ENCODE results near the gene TRIM37.

Gene TRIM37

DNA sequence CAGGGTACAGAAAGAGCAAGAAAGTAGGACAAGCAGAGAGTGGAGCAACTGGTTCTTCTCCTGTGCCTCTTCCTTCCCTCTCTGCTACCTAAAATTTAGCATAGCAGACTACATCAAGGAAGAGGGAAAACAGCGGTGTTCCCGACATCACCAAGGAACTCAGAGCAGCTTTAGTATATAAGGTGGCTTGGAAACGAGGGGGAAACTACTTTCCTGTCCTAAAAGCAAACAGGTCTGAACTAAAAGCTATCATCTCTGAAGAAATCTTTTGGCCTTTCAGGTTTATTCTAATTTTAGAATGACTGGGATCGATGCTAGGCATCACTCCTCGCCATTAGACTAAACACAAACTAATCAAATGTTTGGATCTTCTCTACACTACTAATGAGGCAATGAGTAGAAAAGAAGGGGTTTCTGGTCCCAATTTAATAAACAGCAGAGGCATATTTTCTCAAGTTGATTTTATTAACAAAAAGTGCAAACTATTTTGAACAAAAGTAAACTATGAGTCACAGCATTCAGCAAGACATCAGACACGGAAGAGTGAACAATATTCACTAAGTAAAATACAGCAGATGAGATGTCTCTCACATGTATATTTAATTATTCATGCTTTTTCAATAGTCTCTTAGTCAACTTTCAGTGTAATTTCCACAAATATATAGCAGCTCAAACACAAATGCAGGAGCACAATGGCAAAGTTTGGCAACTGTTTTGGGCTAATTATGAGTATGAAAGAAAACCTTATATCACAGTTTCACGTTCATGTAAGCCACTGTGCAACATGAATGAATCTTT is 108.7 kb downstream of the TRIM37 start:
- TF ChIP-seq, protein P1, sequence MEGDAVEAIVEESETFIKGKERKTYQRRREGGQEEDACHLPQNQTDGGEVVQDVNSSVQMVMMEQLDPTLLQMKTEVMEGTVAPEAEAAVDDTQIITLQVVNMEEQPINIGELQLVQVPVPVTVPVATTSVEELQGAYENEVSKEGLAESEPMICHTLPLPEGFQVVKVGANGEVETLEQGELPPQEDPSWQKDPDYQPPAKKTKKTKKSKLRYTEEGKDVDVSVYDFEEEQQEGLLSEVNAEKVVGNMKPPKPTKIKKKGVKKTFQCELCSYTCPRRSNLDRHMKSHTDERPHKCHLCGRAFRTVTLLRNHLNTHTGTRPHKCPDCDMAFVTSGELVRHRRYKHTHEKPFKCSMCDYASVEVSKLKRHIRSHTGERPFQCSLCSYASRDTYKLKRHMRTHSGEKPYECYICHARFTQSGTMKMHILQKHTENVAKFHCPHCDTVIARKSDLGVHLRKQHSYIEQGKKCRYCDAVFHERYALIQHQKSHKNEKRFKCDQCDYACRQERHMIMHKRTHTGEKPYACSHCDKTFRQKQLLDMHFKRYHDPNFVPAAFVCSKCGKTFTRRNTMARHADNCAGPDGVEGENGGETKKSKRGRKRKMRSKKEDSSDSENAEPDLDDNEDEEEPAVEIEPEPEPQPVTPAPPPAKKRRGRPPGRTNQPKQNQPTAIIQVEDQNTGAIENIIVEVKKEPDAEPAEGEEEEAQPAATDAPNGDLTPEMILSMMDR (IDR thresholded peaks at IDR 0.05) = no peak
- Histone ChIP-seq H3K4me3 (no peak overlapping the region), H3K27ac (no peak overlapping the region)
- DNase-seq (ENCODE audit: low spot score) = no peak

DNA sequence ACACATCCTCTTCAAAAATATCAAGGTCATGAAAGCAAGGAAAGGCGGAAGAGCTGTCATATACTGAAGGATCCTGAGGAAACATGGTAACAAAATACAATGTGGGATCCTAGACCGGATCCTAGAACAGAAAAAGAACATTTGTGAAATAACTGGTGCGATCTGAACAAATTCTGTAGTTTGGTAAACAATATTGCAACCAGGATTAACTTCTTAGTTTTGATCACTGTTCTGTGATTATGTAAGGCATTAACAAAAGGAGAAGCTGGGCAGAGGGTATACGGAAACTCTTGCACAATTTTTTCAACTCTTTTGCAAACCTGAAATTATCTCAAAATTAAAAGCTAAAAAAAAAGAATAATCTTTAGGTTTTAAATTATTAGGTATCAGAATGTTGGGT is 109.7 kb downstream of the TRIM37 start:
- no peak overlapping the region for H3K4me3 ChIP-seq
- no peak overlapping the region for H3K27ac ChIP-seq
- TF ChIP-seq, protein P1 (IDR thresholded peaks at IDR 0.05) = no peak
- no peak for DNase-seq (ENCODE audit: low spot score)

DNA sequence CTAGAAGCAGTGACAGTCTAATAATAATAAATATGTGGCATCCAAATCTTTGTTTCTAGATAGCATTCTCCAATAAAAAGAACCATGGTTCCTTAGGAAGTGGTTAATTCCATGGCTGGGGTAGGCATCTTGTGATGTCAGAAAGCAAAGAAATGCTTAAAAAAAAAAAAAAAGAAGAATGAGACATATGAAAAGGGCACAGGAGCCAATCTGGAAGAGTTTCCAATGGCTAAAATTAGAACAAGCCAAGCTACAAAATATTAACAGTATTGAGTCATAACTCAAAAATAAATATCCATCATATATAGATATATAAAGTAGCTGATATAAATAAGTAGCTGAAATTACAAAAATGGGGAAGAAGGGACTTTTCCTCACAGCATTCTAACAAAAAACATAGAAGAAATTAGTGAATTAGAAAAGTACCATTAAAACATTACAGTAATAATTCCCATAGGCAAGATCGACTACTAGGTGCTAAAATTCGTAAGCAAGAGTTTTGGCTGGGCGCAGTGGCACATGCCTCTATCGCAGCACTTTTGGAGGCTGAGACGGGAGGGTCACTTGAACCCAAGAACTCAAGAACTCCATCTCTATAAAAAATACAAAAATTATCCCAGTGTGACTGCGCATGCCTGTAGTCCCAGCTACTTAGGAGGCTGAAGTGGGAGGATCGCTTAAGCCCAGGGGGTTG is 111.3 kb downstream of the TRIM37 start:
- no peak overlapping the region for H3K4me3 ChIP-seq
- H3K27ac ChIP-seq = no peak overlapping the region
- TF ChIP-seq, protein P1 (IDR thresholded peaks at IDR 0.05) = no peak
- no peak for DNase-seq (ENCODE audit: low spot score)

GRCh38 chr17:58993311-58993710 is 113.4 kb downstream of the TRIM37 start:
- TF ChIP-seq, protein P1 (IDR thresholded peaks at IDR 0.05) = no peak
- Histone ChIP-seq H3K27ac (no peak overlapping the region), H3K4me3 (no peak overlapping the region)
- no peak for DNase-seq (ENCODE audit: low spot score)

DNA sequence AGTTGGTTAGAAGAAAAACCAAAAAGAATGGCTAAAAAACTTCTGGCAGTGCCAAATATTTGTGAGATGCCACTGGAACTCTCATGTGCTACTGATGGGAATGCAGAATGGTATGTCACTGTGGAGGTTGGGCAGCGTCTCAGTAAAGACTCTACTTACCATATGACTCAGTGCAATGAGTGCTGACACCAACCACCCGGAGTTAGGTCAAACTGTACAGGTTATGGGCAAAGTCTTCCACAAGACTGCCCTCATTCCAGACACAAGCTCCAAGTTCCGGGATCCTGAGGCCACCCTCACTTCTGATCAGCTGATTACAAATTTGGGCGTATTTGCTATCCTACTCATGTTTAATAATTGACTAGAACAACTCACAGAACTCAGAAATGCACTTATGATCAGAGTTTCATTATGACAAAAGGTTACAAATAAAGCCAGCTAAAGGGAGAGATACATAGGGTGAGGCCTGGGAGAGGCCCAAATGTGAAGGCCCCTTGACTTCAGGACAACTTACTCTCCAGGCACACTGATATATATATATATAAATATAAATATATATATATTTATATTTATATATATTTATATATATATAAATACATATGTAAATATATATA is 114.9 kb downstream of the TRIM37 start:
- DNase-seq (ENCODE audit: low spot score) = no peak
- TF ChIP-seq, protein P1 (IDR thresholded peaks at IDR 0.05) = no peak
- Histone ChIP-seq H3K27ac (no peak overlapping the region), H3K4me3 (no peak overlapping the region)

DNA sequence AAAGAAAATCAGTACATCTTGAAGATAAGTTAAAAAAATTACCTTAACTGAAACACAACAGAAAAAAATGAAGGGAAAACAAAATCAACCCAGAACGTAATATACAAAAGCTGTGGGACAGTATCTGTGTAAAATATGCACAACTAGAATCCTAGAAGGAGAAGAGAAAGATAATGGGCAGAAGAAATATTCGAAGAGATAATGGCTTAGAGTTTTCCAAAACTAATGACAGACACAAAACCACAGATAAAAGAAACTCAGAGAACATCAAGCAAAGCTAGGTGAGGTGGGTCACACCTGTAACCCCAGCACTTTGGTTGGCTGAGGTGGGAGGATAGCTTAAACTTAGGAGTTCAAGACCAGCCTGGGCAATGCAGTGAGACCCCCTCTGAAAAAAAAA is 117.1 kb downstream of the TRIM37 start:
- no peak for DNase-seq (ENCODE audit: low spot score)
- H3K27ac ChIP-seq = no peak overlapping the region
- TF ChIP-seq, protein P1 (IDR thresholded peaks at IDR 0.05) = no peak
- no peak overlapping the region for H3K4me3 ChIP-seq
